NOMO-1 (cell line): ENCODE data around the gene OSBP2.
A peak's percentile ranks its signal among the peaks of the same experiment; 100 is the strongest.
"Not testable (repeated sequence)": the region's sequence is repeated elsewhere in the genome, so short reads cannot be mapped to it uniquely, and the experiment has no call there.

Experiments
- DNase-seq, 2 experiments: peaks; one replicate each; lab custom pipeline; 2025; ENCODE audit not compliant: unreplicated experiment in 2 of 2; lab: John Stamatoyannopoulos, UW

OSBP2 gene

DNA sequence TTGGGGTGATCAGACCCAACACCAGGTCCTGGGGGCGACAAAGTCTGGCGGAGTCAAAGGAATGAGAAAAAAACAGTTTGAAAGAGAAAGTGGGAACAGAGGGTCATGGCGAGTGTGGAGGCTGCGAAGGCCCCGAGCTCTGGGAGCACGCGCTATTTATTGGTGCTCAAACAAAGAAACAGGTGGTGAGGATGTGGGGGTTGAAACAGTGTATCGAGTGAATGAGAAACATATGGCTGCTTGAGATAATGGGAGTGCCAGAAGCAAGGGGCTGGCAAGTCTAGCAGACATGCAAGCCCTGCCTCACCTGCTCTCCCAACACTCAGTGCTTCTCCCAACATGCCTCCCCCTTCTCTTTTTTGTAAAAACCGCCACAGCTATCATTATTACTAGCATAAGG lies 19.2 kb upstream of the OSBP2 start:
- no peak for DNase-seq

DNA sequence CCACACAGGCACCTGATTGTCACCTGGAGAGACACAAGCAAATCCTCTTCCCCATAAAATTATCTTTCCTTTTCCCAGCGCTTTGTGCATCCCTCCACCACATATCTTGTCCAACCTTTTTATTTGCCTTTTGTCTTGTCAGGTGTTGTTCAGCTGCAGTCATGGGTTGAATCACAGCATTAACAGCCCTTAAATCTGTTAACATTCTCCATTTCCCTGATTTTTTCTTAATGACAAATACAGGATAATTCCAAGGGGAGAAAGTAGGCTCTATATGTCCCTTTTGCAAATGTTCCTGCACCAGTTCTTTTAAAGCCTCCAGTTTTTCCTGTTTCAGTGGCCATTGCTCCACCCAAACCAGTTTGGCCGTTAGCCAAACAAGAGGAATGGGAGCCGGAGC lies 18.1 kb upstream of the OSBP2 start:
- DNase-seq, result not testable (repeated sequence)

DNA sequence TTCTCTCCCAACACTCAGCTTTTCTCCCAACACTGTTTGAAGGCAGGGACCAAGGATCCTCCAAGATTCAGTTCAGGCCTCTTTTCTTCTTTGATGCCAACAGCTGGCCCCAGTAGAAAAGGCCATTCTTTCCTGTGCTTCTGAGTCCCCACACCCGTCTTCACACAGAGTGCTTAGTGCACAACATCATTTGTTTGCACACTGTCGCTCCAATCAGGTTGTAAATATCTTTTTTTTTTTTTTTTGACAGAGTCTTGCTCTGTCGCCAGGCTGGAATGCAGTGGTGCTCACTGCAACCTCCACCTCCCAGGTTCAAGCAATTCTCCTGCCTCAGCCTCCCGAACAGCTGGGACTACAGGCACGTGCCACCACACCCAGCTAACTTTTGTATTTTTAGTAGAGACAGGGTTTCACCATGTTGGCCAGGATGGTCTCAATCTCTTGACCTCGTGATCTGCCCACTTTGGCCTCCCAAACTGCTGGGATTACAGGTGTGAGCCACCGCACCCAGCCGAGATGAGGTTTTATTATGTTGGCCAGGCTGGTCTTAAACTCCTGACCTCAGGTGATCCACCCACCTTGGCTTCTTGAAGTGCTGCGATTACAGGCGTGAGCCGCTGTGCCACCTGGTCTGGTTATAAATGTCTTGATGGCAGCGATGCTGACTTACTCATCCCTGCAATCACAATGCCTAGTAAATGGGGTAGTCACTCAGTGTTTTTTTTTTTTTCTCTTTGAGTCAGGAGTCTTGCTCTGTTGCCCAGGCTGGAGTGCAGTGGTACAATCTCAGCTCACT lies 14.6 kb upstream of the OSBP2 start:
- DNase-seq, result not testable (repeated sequence)

DNA sequence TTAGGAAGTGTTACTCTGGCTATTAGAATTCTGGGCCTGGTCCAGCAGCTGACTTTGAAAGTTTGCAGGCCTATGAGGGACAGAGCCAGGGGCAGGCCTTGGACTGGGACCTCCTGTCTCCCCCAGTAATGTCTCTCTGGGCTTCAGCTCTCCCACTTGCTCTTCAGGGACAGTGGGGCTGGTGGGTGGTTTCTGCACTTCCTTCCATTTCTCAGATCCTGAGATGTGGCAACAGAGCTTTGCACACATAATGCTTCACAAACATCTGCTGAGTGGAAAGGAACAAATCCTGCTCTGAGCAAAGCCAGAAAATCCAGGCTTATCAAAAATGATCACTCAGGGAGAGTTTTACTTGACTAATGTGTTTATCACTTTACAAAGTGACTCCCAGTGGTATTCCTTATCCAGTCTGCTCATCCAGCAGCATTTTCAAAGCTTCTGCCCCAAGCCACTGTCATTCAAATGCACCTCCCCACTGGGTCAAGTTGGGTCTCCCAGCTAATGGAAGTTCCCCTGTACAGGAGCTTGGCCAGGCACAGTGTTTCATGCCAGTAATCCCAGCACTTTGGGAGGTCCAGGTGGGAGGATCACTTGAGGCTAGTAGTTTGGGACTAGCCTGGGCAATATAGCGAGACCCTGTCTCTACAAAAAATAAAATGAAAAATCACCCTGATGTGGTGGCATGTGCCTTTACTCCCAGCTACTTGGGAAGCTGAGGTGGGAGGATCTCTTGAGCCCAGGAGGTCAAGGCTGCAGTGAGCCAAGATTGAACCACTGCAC lies 13.5 kb upstream of the OSBP2 start:
- DNase-seq, result no peak

DNA sequence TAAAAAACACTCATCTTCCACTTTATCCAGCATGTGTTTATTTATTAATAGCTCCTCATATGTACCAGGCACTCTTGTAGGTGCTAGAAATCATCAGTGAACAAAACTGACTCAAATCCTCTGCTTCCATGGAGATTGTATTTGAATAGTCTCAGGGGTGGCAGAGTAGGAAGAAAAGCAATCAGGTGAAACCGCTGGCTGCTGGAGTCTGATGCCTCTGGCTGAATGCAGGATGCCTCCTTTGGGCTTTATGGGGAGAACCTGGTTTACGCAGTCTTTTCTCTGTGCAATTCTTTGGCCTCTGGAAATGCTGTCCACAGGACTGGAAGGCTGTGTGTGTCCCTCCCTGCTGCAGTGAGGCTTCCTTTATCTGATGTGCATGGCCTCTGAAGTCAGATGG lies 12.8 kb upstream of the OSBP2 start:
- no peak for DNase-seq

DNA sequence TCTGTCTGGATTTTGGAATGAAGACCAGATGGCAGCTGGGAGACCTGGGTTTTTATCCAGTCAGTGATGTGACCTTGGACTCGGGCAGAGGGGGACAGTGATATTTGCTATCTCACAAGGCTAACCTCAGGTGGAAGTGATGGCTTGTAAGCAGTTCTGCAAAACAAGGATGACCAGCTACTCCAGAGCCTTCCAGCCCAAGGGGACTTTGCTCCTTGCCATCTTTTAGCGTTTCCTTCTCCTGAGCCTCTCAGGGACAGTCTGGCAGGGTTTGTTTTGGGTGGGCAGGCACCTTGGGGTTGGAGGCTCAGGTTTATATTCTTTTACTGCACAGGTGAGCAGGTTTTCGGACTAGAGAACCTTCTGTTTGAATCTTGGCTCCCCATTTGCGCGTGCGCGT lies 9.5 kb upstream of the OSBP2 start:
- no peak for DNase-seq

DNA sequence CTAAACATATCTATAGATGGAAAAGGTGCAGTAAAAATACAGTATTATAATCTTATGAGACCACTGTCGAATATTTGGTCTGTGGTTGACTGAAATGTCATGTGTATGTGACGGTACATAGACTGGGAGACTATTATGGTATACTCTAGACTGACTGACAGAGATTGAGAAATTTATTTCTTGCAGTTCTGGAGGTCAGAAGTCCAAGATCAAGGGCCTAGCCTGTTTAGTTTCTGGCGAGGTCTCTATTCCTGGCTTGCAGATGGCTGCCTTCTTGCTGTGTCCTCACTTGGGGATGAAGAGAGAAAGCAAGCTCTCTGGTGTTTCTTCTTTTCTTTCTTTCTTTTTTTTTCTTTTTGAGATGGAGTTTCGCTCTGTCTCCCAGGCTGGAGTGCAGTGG lies 7.3 kb upstream of the OSBP2 start:
- DNase-seq, result no peak

DNA sequence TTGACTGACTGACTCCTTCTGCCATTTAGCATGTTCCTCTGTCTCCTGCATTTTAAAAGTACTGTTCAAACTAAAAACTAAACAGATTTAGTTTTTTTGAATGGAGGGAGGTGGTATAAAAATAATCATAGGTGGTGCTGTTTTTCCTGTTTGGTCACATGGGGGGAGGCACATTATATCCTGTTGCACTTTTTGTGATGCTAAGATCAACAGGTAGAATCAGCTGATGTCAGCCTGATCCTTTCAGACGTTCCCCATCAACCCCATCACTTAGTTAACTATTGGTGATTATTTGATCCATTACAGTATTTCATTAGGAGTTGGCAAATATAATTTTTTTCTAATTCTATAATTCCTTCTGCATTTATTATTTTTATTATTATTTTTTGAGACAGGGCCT lies 5.1 kb upstream of the OSBP2 start:
- no peak for DNase-seq

DNA sequence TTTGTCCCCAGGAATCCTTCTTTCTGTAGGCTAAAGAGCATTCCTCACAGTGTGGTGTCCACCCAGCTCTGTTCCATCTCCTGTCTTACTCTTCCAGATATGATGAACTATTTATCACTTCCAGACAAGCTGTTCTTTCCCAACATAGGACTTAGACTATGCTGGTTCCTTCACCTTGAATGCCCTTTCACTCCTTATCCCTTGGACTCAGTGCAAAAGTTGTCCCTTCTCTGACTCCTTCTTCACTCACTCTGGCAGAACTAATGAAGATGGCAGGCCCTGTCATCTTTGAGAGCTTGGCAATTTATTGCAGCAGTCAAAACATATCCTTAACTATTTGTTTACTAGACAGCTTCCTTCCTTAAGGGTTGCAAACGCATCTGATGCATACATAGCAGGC lies 3.5 kb upstream of the OSBP2 start:
- no peak for DNase-seq

DNA sequence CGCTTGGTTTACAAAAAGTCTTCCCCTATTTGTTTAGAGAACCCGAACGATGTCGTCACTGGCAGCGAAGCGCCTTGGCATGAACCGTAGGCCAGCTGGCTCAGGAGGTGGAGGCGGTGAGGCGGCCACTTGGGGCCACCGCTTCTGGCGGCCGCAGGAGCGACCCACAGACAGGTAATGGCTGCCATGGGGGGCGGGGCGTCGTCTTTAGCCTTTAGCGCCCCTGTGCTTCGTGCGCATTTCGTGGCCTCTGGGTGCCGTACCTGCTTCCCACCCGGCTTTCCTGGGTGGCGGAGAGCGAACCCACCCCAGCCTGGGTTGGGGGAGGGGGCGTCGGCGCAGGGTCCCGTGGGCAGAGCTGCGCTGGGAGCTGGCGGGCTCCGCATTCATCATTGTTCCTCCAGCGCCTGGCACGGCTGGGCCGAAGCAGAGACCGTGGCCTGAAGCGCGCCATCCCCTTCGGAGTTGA lies 469 bp upstream of the OSBP2 start:
- peak; percentile 48 to 52 for DNase-seq

DNA sequence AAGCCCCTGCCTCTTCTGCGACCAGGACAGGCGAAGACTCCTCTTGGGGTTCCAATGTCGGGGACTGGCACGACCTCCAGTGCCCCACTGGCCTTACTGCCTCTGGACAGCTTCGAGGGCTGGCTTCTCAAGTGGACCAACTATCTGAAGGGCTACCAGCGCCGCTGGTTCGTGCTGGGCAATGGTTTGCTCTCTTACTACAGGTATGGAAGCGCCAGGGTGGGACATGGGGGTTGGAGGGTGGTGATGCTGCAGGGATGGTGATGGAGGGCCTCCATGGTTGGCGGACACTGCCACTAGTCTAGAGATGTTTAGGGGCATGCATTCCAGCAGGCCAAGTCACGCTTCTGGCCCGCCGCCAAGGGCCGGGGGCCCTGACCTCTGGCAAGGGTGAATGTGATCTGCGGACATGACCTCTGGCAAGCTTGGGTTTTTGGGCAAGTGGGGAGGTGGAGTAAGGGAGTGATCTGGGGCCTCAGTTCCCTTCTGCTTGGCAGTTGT lies 727 bp downstream of the OSBP2 start:
- no peak for DNase-seq

DNA sequence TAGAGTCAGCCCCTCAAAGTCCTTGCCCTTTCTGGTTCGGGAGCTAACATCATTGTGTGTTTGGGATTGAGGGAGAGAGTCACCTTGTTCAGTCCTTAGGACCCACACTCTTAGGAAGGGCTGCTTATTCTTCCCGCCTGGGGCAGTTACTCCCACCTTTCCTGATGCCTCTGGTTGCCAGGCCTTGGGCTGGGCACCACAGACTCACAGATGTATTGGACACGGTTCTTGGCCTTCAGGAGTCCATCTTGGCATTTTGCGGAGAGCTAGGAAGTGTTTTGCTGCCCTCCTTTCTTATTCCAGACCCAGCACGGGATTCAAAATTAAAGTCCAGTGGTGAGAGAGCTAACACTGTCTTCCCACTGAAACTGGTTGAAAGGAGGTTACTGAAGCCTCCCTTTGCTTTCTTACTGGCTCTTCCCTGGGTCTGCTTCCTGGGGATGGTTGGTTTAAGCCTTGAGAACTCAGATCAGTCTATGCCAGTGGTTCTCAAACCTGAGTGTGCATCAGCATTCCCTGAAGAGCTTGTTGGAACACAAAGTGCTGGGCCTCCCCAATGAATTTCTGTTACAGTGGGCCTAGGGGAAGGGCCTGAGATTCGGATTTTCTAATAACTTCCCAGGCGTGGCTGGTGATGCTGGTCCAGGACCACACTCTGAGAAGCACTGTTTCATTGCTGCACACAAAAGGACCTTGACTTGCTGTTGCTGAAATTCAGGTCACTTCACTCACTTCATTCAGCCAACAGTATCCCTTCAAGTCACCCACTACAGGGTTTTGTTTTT lies 1.4 kb downstream of the OSBP2 start:
- no peak for DNase-seq

DNA sequence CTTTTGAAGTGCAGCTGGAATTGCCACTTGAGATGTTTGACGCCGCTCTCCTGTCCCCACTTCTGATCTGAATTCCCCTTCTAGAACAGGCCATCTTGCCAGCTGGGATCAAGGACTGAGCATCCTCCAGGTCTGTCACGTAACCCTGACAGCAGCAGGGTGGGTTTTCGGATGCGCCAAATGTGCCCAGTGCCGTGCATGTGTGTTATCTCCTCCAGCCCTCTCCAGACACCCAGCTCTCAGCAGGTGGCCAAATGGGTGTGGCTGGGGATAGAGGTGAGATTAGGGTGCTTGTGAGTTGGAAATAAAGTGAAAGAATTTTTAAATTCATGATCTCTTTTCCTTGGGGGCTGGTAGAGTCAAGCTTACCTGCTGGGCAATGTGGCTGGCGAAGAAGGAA lies 3.3 kb downstream of the OSBP2 start:
- no peak for DNase-seq

DNA sequence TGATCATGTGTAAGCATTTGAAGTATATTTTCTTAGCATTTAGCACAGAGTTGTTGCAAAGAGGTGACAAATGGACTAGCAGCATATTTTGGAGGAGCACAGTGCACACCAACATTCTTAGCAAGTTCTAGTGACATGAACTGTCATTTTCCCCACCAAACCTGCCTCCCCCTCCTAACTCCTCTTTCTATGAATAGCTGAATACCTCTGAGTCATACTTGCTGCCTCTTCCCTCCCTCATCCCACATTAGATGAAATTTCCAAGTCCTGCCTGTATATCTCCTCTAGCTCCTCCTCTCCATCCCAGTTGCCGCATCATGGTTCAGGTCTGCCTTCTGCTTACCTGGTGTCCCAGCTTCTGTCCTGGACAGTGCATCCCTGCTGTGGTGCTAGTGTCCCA lies 7.2 kb downstream of the OSBP2 start:
- no peak for DNase-seq

DNA sequence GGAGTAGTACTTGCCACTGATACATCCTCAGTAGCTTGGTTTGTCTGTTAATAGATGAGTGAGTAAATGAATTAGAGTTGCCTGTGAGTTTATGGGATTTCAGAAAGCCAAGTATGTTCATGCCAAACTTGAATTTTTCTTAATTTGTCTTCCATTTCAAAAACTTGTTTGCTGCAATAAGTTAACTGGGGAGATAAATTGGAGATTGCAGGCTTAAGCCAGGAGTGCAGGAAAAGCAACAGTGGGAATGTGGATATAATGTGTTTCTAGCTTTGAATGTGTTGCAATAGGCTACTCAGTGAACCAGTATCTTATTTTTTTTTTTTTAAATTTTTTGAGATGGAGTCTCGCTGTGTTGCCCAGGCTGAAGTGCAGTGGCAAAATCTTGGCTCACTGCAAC lies 8.2 kb downstream of the OSBP2 start:
- no peak for DNase-seq

DNA sequence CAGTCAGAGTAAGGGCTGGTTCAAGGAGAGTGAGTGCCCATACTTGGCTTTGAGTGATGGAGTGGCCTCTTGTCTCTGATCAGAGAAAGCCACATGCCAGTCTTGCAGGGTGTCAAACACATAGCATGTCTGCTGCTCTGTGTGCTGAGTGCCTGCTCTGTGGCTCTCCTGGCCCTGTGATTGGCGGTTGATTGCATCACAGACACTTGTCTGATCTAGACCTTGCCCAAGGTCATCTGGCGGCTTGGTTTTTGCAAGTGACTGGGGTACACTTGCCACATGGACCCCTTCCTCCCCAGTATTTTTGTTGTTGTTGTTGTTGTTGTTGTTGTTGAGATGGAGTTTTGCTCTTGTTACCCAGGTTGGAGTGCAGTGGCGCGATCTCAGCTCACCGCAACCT lies 10.3 kb downstream of the OSBP2 start:
- DNase-seq, result peak in 1 of 2 experiments; percentile 2

DNA sequence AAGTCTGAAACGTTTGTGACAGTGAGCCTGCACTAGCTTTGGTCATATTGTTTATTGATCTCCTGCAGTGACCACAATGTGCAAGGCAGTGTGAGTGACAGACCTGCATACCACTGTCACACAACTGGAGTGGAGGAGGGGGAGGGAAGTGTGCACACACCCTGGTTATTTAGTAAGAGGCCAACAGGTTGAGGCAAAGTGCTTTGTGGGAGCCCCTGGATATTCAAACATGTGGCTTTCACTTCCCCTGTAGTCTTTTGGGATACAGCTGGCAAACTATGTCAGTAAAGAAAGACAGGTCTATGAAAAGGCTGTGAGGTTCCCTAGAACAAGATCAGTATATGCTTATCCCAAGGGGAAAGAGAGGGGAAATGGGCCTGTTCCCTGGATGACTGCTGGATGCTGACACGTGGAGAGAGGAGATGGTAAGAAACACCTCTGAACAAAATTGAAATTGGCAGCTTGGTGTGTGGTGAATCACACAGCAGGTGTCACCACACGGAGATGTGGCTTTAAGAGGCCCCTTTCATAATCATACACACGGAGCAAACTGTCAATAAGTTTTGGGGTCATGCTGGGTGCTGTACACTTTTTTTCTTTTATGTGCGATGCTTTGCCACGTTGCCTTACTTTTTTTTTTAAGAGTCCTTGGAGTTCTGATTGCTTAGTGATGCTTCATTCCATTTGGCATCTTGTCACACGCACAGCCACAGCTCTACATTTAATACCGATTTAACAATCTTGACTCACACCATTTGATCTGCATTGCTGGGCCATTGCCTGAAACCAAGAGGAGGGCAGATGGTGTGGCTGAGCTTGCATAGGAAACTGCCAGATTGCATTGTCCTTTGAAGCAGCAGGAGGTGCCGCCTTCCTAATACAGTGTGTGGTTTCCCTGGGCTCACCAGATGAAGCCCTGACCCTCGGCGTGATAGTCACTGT lies 11.3 kb downstream of the OSBP2 start:
- peak; percentile 53 to 66 for DNase-seq

DNA sequence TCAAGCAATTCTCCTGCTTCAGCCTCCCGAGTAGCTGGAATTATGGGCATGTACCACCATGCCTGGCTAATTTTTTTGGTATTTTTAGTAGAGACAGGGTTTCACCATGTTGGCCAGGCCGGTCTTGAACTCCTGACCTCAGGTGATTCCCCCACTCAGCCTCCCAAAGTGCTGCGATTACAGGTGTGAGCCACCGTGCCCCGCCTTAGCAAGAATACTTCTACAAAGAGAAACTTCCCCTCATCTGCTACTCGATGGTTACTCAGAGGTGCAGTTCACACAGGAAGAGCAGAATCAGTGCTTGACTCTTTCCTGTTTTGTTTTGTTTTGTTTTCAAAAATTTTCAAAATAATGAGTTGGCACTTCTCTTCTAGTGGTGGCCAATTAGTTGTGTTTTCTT lies 15.3 kb downstream of the OSBP2 start:
- DNase-seq, result not testable (repeated sequence)

DNA sequence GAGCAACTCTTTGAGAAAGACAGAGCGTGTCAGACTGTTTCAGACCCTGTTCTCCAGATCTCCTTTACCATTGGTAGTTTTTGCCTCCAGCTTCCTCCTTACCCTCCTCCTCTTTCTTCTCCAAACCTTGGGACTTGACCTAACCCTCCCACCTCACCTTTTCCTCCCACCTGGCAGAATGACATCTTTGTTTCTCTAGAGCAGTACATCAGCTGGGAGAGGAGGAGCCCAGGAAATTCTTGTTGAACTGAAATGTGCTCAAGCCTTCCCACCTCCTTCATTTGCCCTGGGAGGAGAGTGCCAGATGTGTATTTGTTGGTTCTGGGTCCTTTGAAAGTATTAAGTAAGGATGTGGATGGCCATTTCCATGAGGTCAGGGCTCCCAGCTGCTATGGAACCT lies 17.4 kb downstream of the OSBP2 start:
- no peak for DNase-seq

DNA sequence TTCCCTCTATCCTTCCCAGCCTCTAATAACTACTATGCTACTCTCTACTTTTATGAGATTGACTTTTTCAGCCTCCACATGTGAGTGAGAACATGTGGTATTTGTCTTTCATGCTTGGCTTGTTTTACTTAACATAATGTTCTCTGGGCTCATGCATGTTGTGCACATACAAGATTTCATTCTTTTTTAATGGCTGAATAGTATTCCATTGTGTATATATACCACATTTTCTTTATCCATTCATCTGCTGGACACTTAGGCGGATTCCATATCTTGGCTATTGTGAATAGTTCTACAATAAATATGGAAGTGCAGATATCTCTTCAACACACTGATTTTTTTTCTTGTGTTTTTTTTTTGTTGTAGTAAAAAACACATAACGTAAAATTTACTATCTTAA lies 19.4 kb downstream of the OSBP2 start:
- no peak for DNase-seq
